ENCODE measurements around the gene FGF14.

- no peak for TF ChIP-seq CTCF (IDR thresholded peaks at IDR 0.05)
- TF ChIP-seq EP300 (IDR thresholded peaks at IDR 0.05): no peak
- TF ChIP-seq POLR2A (IDR thresholded peaks at IDR 0.05): no peak
Observed at GRCh38 chr13:102139626-102140025, 262.2 kb downstream of the FGF14 start.
